Liver (tissue), 3 donors: ENCODE data around the gene NUB1.

Experiments
- FOXA1 ChIP-seq: IDR thresholded peaks from 2 replicates; pipeline ENCODE4 v1.6.1; 2016; ENCODE audit warnings: antibody characterized with exemption
- GABPA ChIP-seq, 2 donors: IDR thresholded peaks in 1 of 2; conservative IDR thresholded peaks in 1 of 2; 2 replicates each; pipeline ENCODE4 v1.6.1; 2016; ENCODE audit warnings: antibody characterized with exemption in 2 of 2, mild to moderate bottlenecking in 1 of 2, moderate library complexity in 1 of 2
- NR2F2 ChIP-seq: IDR thresholded peaks from 2 replicates; pipeline ENCODE4 v1.6.1; 2016; ENCODE audit warnings: antibody characterized with exemption
- RAD21 ChIP-seq, 2 donors: IDR thresholded peaks; 2 replicates each; pipeline ENCODE4 v1.6.1; 2016; ENCODE audit warnings: antibody characterized with exemption in 2 of 2, mild to moderate bottlenecking in 2 of 2
- RXRA ChIP-seq, 2 donors: IDR thresholded peaks; 2 replicates each; pipeline ENCODE4 v1.6.1; 2017 to 2018; ENCODE audit warnings: antibody characterized with exemption in 2 of 2, mild to moderate bottlenecking in 1 of 2
- SP1 ChIP-seq: IDR thresholded peaks from 2 replicates; pipeline ENCODE4 v1.6.1; 2018; ENCODE audit warnings: antibody characterized with exemption, mild to moderate bottlenecking
- TAF1 ChIP-seq: conservative IDR thresholded peaks from 2 replicates; pipeline ENCODE4 v1.6.1; 2016; ENCODE audit warnings: antibody characterized with exemption, mild to moderate bottlenecking
- ZBTB33 ChIP-seq: IDR thresholded peaks from 2 replicates; pipeline ENCODE4 v1.6.1; 2016; ENCODE audit warnings: antibody characterized with exemption
- TF ChIP-seq, protein P1 (sequence below): fragments of 150-350 bp; IDR thresholded peaks from 2 replicates; pipeline ENCODE4 v1.5.1; 2017; ENCODE audit warnings: improper control_type of control experiment, low read depth, low read length; ENCODE audit not compliant: missing input control
- TF ChIP-seq, protein P2 (sequence below): IDR thresholded peaks from 2 replicates; pipeline ENCODE4 v1.6.1; 2016; ENCODE audit warnings: antibody characterized with exemption, mild to moderate bottlenecking
- donor health status: healthy.
- donor health status: healthy.

DNA sequence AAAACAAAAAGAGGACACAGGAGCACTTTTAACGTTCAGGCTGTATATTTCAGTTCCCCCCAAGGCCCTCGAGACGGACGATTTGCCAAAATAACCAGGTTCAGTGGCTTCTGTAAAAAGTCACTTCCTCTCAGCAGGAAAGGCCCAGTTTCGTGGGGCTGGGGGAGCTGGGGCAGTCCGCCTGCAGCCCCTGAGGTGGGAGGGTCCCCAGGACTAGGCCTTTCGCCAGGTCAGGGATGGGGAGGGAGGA is 39.4 kb downstream of the NUB1 start:
- TF ChIP-seq, protein P1, sequence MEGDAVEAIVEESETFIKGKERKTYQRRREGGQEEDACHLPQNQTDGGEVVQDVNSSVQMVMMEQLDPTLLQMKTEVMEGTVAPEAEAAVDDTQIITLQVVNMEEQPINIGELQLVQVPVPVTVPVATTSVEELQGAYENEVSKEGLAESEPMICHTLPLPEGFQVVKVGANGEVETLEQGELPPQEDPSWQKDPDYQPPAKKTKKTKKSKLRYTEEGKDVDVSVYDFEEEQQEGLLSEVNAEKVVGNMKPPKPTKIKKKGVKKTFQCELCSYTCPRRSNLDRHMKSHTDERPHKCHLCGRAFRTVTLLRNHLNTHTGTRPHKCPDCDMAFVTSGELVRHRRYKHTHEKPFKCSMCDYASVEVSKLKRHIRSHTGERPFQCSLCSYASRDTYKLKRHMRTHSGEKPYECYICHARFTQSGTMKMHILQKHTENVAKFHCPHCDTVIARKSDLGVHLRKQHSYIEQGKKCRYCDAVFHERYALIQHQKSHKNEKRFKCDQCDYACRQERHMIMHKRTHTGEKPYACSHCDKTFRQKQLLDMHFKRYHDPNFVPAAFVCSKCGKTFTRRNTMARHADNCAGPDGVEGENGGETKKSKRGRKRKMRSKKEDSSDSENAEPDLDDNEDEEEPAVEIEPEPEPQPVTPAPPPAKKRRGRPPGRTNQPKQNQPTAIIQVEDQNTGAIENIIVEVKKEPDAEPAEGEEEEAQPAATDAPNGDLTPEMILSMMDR: no peak
- TF ChIP-seq GABPA (IDR thresholded peaks at IDR 0.05 in 1 of 2, conservative IDR thresholded peaks at IDR 0.05 in 1 of 2): no peak
- no peak for TF ChIP-seq RAD21 (IDR thresholded peaks at IDR 0.05)
- TF ChIP-seq, protein P2, sequence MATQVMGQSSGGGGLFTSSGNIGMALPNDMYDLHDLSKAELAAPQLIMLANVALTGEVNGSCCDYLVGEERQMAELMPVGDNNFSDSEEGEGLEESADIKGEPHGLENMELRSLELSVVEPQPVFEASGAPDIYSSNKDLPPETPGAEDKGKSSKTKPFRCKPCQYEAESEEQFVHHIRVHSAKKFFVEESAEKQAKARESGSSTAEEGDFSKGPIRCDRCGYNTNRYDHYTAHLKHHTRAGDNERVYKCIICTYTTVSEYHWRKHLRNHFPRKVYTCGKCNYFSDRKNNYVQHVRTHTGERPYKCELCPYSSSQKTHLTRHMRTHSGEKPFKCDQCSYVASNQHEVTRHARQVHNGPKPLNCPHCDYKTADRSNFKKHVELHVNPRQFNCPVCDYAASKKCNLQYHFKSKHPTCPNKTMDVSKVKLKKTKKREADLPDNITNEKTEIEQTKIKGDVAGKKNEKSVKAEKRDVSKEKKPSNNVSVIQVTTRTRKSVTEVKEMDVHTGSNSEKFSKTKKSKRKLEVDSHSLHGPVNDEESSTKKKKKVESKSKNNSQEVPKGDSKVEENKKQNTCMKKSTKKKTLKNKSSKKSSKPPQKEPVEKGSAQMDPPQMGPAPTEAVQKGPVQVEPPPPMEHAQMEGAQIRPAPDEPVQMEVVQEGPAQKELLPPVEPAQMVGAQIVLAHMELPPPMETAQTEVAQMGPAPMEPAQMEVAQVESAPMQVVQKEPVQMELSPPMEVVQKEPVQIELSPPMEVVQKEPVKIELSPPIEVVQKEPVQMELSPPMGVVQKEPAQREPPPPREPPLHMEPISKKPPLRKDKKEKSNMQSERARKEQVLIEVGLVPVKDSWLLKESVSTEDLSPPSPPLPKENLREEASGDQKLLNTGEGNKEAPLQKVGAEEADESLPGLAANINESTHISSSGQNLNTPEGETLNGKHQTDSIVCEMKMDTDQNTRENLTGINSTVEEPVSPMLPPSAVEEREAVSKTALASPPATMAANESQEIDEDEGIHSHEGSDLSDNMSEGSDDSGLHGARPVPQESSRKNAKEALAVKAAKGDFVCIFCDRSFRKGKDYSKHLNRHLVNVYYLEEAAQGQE: no peak
- TF ChIP-seq FOXA1: no peak
- no peak for TF ChIP-seq RXRA (IDR thresholded peaks at IDR 0.05)
- TF ChIP-seq SP1: no peak
- TF ChIP-seq TAF1: no peak
- TF ChIP-seq ZBTB33: no peak
- no peak for TF ChIP-seq NR2F2
